IgD-negative memory B cell (primary cell): ENCODE results near the gene SLC6A18. TPM values are rescaled to one million over a fixed set of nuclear protein-coding genes. Genes with fewer than 3 reads are reported as not detected.

ENCODE experiments used
- H3K27ac Mint-ChIP-seq, 3 donors: one replicate each; pipeline ENCODE4 v1.8.0; 2020 to 2022; ENCODE audit warnings: mild to moderate bottlenecking in 3 of 3, mixed read lengths in 3 of 3, moderate library complexity in 1 of 3
- H3K27me3 Mint-ChIP-seq: one replicate; pipeline ENCODE4 v1.8.0; 2021; ENCODE audit warnings: mixed read lengths
- H3K36me3 Mint-ChIP-seq: one replicate; pipeline ENCODE4 v1.8.0; 2020; ENCODE audit warnings: mild to moderate bottlenecking, mixed read lengths
- H3K4me1 Mint-ChIP-seq, 3 donors: one replicate each; pipeline ENCODE4 v1.8.0; 2020 to 2022; ENCODE audit warnings: mixed read lengths in 3 of 3, mild to moderate bottlenecking in 1 of 3
- H3K4me3 Mint-ChIP-seq, 4 donors: one replicate each; pipeline ENCODE4 v1.8.0; 2020 to 2022; ENCODE audit warnings: mild to moderate bottlenecking in 4 of 4, mixed read lengths in 4 of 4, moderate library complexity in 3 of 4
- H3K9me3 Mint-ChIP-seq, 3 donors: one replicate each; pipeline ENCODE4 v1.8.0; 2020 to 2021; ENCODE audit warnings: mixed read lengths in 3 of 3, mild to moderate bottlenecking in 1 of 3
- polyA plus RNA-seq: library from polyadenylated mRNA; unstranded; fragments of 300-500 nt; fragmentation: Illumina TruSeq; gene quantifications from one replicate; pipeline ENCODE4 v1.2.3, GENCODE V29; 2021

The SLC6A18 gene
- polyA plus RNA-seq, result not detected

- Mint-ChIP-seq H3K4me1 (no peaks in the 10 kb centered on the region), H3K36me3 (no peaks in the 10 kb centered on the region), H3K9me3 (no peaks in the 10 kb centered on the region), H3K27me3 (peaks cover 9% of the 10 kb centered on the region), H3K4me3 (no peak within 1 kb of the TSS), H3K27ac (no peak within 1 kb of the TSS)
Measured at GRCh38 chr5:1225081-1225480, at the start of gene SLC6A18. Gene SLC6A18, plus strand, starts transcription at chr5:1225381. Its CDS starts 97 bp downstream, at chr5:1225478.

GRCh38 chr5:1175801-1176472, 49.2 kb upstream of the SLC6A18 start:
- H3K27ac Mint-ChIP-seq, result no peak overlapping the region
- no peaks in the 10 kb centered on the region for H3K27me3 Mint-ChIP-seq
- H3K36me3 Mint-ChIP-seq, result no peaks in the 10 kb centered on the region
- no peaks in the 10 kb centered on the region for H3K9me3 Mint-ChIP-seq
- peaks cover 0 to 2% (median 0%) of the 10 kb centered on the region in 3 donors for H3K4me1 Mint-ChIP-seq
- H3K4me3 Mint-ChIP-seq, result no peak overlapping the region

GRCh38 chr5:1176473-1177391, 48.4 kb upstream of the SLC6A18 start:
- no peaks in the 10 kb centered on the region for H3K27me3 Mint-ChIP-seq
- H3K4me1 Mint-ChIP-seq, result peaks cover 0 to 2% (median 0%) of the 10 kb centered on the region in 3 donors
- no peaks in the 10 kb centered on the region for H3K9me3 Mint-ChIP-seq
- H3K36me3 Mint-ChIP-seq, result no peaks in the 10 kb centered on the region
- H3K27ac Mint-ChIP-seq, result no peak overlapping the region
- no peak overlapping the region for H3K4me3 Mint-ChIP-seq

- Mint-ChIP-seq H3K36me3 (no peaks in the 10 kb centered on the region), H3K27me3 (no peaks in the 10 kb centered on the region), H3K9me3 (no peaks in the 10 kb centered on the region), H3K4me3 (no peak overlapping the region), H3K4me1 (peaks cover 0 to 2% (median 0%) of the 10 kb centered on the region in 3 donors), H3K27ac (no peak overlapping the region)
Measured at GRCh38 chr5:1177826-1178528, 47.2 kb upstream of the SLC6A18 start.

GRCh38 chr5:1178529-1179382, 46.4 kb upstream of the SLC6A18 start:
- no peak overlapping the region for H3K27ac Mint-ChIP-seq
- no peaks in the 10 kb centered on the region for H3K9me3 Mint-ChIP-seq
- peaks cover 0 to 2% (median 0%) of the 10 kb centered on the region in 3 donors for H3K4me1 Mint-ChIP-seq
- no peak overlapping the region for H3K4me3 Mint-ChIP-seq
- H3K36me3 Mint-ChIP-seq, result no peaks in the 10 kb centered on the region
- no peaks in the 10 kb centered on the region for H3K27me3 Mint-ChIP-seq

GRCh38 chr5:1179383-1179715, 45.8 kb upstream of the SLC6A18 start:
- H3K9me3 Mint-ChIP-seq, result no peaks in the 10 kb centered on the region
- H3K27ac Mint-ChIP-seq, result no peak overlapping the region
- no peaks in the 10 kb centered on the region for H3K27me3 Mint-ChIP-seq
- H3K4me3 Mint-ChIP-seq, result no peak overlapping the region
- H3K36me3 Mint-ChIP-seq, result no peaks in the 10 kb centered on the region
- peaks cover 0 to under 1% (median 0%) of the 10 kb centered on the region in 3 donors for H3K4me1 Mint-ChIP-seq

GRCh38 chr5:1180096-1180495, 45.1 kb upstream of the SLC6A18 start:
- Mint-ChIP-seq H3K27me3 (no peaks in the 10 kb centered on the region), H3K9me3 (no peaks in the 10 kb centered on the region), H3K36me3 (no peaks in the 10 kb centered on the region), H3K27ac (no peak overlapping the region), H3K4me3 (no peak overlapping the region), H3K4me1 (no peaks in the 10 kb centered on the region)

- no peaks in the 10 kb centered on the region for H3K27me3 Mint-ChIP-seq
- no peak overlapping the region for H3K4me3 Mint-ChIP-seq
- H3K4me1 Mint-ChIP-seq, result no peaks in the 10 kb centered on the region
- H3K27ac Mint-ChIP-seq, result no peak overlapping the region
- no peaks in the 10 kb centered on the region for H3K9me3 Mint-ChIP-seq
- no peaks in the 10 kb centered on the region for H3K36me3 Mint-ChIP-seq
Measured at GRCh38 chr5:1180841-1181271, 44.3 kb upstream of the SLC6A18 start.

GRCh38 chr5:1181451-1182359, 43.5 kb upstream of the SLC6A18 start:
- H3K36me3 Mint-ChIP-seq, result no peaks in the 10 kb centered on the region
- no peaks in the 10 kb centered on the region for H3K9me3 Mint-ChIP-seq
- no peaks in the 10 kb centered on the region for H3K4me1 Mint-ChIP-seq
- no peak overlapping the region for H3K27ac Mint-ChIP-seq
- no peak overlapping the region for H3K4me3 Mint-ChIP-seq
- no peaks in the 10 kb centered on the region for H3K27me3 Mint-ChIP-seq

- Mint-ChIP-seq H3K27me3 (no peaks in the 10 kb centered on the region), H3K9me3 (no peaks in the 10 kb centered on the region), H3K36me3 (no peaks in the 10 kb centered on the region), H3K4me3 (no peak overlapping the region), H3K4me1 (no peaks in the 10 kb centered on the region), H3K27ac (no peak overlapping the region)
Measured at GRCh38 chr5:1182360-1182632, 42.9 kb upstream of the SLC6A18 start.

- Mint-ChIP-seq H3K4me3 (no peak overlapping the region), H3K27ac (no peak overlapping the region), H3K27me3 (no peaks in the 10 kb centered on the region), H3K9me3 (no peaks in the 10 kb centered on the region), H3K36me3 (no peaks in the 10 kb centered on the region), H3K4me1 (no peaks in the 10 kb centered on the region)
Measured at GRCh38 chr5:1182633-1183423, 42.4 kb upstream of the SLC6A18 start.

GRCh38 chr5:1183424-1184162, 41.6 kb upstream of the SLC6A18 start:
- no peaks in the 10 kb centered on the region for H3K36me3 Mint-ChIP-seq

GRCh38 chr5:1184163-1184470, 41.1 kb upstream of the SLC6A18 start:
- no peaks in the 10 kb centered on the region for H3K36me3 Mint-ChIP-seq
- H3K27ac Mint-ChIP-seq, result no peak overlapping the region
- no peak overlapping the region for H3K4me3 Mint-ChIP-seq
- H3K4me1 Mint-ChIP-seq, result no peaks in the 10 kb centered on the region
- H3K27me3 Mint-ChIP-seq, result peaks cover 8% of the 10 kb centered on the region
- no peaks in the 10 kb centered on the region for H3K9me3 Mint-ChIP-seq

More at GRCh38 chr5:1183424-1184162, 41.6 kb upstream of the SLC6A18 start:
- H3K27me3 Mint-ChIP-seq, result peaks cover 4% of the 10 kb centered on the region
- no peaks in the 10 kb centered on the region for H3K9me3 Mint-ChIP-seq
- H3K4me1 Mint-ChIP-seq, result no peaks in the 10 kb centered on the region
- H3K27ac Mint-ChIP-seq, result no peak overlapping the region
- H3K4me3 Mint-ChIP-seq, result no peak overlapping the region
